HL-60 (cell line): Measurements from ENCODE around the gene ADCY3.

Source experiments
- DNase-seq, 2 experiments: peaks; one replicate each; pipeline ENCODE4 v3.0.0-alpha.2; 2010 to 2020; ENCODE audit warnings: low read depth in 1 of 2, low spot score in 1 of 2
- H3K27ac ChIP-seq: fragments of 250-450 bp; sonication (Bioruptor Pico); replicated peaks from 2 replicates; pipeline ENCODE4 v1.5.1; 2020; ENCODE audit warnings: mild to moderate bottlenecking, moderate library complexity
- H3K27me3 ChIP-seq: fragments of 250-450 bp; sonication (Bioruptor Pico); 2 replicates; pipeline ENCODE4 v1.5.1; 2021; ENCODE audit warnings: mild to moderate bottlenecking, moderate library complexity; ENCODE audit not compliant: insufficient read depth, poor library complexity, severe bottlenecking
- H3K4me3 ChIP-seq: replicated peaks from 2 replicates; pipeline ENCODE4 v1.5.1; 2011; ENCODE audit warnings: mild to moderate bottlenecking, control low read depth, low read length; ENCODE audit not compliant: insufficient read depth
- GABPA ChIP-seq: IDR thresholded peaks from 2 replicates; pipeline ENCODE4 v1.6.1; 2012; ENCODE audit warnings: low read depth
- POLR2AphosphoS5 ChIP-seq: IDR thresholded peaks from 2 replicates; pipeline ENCODE4 v1.6.1; 2012; ENCODE audit warnings: low read depth
- SPI1 ChIP-seq: IDR thresholded peaks from 2 replicates; pipeline ENCODE4 v1.6.1; 2012; ENCODE audit warnings: low read depth, mild to moderate bottlenecking, borderline replicate concordance
- TF ChIP-seq, protein P1 (sequence below): IDR thresholded peaks from one replicate; pipeline ENCODE4 v1.5.1; 2011; ENCODE audit warnings: low read length, control low read depth, inconsistent platforms; ENCODE audit not compliant: insufficient read depth
- TF ChIP-seq, protein P2 (sequence below): IDR thresholded peaks from 2 replicates; pipeline ENCODE4 v1.6.1; 2012; ENCODE audit warnings: low read depth; ENCODE audit not compliant: insufficient replicate concordance

ADCY3 gene

DNA sequence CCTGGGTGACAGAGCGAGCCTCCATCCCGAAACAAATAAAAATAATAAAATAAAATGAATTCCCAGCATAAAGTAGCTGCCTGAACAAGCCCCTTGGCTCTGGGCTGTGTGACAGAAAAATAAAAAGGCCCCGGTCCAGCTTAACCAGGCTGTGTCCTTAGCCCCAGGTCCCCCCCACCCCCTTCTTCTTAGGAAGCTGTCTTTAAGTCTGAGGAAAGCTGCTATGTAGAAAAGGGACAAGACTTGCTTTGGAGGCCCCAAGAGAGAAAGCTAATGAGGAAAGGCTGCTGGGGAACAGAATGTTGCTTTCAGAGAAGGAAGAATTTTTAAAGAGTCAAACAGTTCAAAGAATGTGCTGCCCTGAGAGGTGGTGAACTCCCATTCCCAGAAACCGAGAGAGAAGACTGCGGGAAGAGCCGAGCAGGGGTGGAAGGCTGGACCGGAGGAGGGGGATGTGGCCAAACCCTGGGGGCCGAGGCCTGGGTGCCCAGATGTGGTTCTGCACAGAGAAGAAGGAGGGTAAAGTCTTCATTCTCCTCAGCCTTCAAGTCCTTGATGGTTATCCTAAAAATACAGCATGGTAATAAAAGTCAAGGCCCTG is 64.9 kb downstream of the ADCY3 start:
- Histone ChIP-seq H3K27ac (no peak overlapping the region), H3K4me3 (no peak overlapping the region), H3K27me3 (no peaks in the 10 kb centered on the region)
- TF ChIP-seq GABPA (no peak), SPI1 (no peak), POLR2AphosphoS5 (no peak)
- TF ChIP-seq, protein P1, sequence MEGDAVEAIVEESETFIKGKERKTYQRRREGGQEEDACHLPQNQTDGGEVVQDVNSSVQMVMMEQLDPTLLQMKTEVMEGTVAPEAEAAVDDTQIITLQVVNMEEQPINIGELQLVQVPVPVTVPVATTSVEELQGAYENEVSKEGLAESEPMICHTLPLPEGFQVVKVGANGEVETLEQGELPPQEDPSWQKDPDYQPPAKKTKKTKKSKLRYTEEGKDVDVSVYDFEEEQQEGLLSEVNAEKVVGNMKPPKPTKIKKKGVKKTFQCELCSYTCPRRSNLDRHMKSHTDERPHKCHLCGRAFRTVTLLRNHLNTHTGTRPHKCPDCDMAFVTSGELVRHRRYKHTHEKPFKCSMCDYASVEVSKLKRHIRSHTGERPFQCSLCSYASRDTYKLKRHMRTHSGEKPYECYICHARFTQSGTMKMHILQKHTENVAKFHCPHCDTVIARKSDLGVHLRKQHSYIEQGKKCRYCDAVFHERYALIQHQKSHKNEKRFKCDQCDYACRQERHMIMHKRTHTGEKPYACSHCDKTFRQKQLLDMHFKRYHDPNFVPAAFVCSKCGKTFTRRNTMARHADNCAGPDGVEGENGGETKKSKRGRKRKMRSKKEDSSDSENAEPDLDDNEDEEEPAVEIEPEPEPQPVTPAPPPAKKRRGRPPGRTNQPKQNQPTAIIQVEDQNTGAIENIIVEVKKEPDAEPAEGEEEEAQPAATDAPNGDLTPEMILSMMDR: no peak
- TF ChIP-seq, protein P2, sequence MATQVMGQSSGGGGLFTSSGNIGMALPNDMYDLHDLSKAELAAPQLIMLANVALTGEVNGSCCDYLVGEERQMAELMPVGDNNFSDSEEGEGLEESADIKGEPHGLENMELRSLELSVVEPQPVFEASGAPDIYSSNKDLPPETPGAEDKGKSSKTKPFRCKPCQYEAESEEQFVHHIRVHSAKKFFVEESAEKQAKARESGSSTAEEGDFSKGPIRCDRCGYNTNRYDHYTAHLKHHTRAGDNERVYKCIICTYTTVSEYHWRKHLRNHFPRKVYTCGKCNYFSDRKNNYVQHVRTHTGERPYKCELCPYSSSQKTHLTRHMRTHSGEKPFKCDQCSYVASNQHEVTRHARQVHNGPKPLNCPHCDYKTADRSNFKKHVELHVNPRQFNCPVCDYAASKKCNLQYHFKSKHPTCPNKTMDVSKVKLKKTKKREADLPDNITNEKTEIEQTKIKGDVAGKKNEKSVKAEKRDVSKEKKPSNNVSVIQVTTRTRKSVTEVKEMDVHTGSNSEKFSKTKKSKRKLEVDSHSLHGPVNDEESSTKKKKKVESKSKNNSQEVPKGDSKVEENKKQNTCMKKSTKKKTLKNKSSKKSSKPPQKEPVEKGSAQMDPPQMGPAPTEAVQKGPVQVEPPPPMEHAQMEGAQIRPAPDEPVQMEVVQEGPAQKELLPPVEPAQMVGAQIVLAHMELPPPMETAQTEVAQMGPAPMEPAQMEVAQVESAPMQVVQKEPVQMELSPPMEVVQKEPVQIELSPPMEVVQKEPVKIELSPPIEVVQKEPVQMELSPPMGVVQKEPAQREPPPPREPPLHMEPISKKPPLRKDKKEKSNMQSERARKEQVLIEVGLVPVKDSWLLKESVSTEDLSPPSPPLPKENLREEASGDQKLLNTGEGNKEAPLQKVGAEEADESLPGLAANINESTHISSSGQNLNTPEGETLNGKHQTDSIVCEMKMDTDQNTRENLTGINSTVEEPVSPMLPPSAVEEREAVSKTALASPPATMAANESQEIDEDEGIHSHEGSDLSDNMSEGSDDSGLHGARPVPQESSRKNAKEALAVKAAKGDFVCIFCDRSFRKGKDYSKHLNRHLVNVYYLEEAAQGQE: no peak
- no peak for DNase-seq

DNA sequence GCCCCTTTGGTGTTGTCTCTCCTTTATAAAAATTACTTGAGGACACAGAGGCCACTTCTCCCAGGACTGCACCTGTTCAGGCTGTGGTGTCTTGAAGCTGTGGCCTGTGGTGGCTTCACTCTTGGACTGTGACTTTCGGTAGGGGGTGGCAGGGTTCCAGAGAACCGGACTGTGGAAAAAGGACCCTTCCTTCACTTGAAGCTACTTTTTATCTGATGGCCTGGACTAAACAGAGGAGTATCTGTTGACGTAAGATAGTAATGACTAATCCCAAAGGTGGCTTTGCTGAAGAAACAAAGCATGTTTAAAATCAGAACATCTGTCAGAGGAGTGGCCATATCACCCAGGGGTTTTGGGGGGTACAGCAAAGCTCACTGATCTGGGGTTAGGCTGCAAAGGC is 66.0 kb downstream of the ADCY3 start:
- H3K27me3 ChIP-seq: no peaks in the 10 kb centered on the region
- DNase-seq: no peak

DNA sequence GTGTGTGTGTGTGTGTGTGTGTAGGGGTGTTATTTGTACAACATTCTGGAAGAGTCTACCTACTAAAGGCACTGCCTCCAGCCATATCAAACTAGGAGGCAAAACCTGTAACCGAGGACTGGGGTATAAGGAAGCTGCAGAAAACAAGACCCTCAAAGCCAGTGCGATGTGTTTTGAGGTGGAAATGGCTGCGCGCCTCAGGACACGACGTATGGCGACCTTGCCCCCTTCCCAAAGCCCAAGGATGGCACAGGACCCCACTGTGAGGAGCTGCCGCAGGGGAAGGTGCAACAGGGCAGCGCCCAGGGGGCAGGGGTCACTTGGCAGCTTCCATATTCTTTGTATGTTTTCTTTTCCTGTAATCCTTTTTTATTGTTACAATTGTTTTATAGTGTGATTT is 67.0 kb downstream of the ADCY3 start:
- H3K27ac ChIP-seq: no peak overlapping the region
- no peak overlapping the region for H3K4me3 ChIP-seq
- no peak for TF ChIP-seq POLR2AphosphoS5
- TF ChIP-seq, protein P1: no peak
- no peak for TF ChIP-seq GABPA
- TF ChIP-seq SPI1: no peak
- TF ChIP-seq, protein P2: no peak
- no peaks in the 10 kb centered on the region for H3K27me3 ChIP-seq
- DNase-seq: no peak

More for the DNA sequence above, 66.0 kb downstream of the ADCY3 start:
- no peak overlapping the region for H3K27ac ChIP-seq
- TF ChIP-seq, protein P1: no peak
- no peak for TF ChIP-seq GABPA
- TF ChIP-seq POLR2AphosphoS5: no peak
- TF ChIP-seq, protein P2: no peak
- TF ChIP-seq SPI1: no peak
- no peak overlapping the region for H3K4me3 ChIP-seq
